ENCODE data around the gene MGME1.

MGME1 gene

GRCh38 chr20:18030020-18030419 is 61.2 kb downstream of the MGME1 start:
- no peak for DNase-seq

GRCh38 chr20:18031050-18031449 is 62.2 kb downstream of the MGME1 start:
- DNase-seq, result no peak

- DNase-seq, result no peak
Measured at GRCh38 chr20:18031888-18032509, 63.2 kb downstream of the MGME1 start.

GRCh38 chr20:18032977-18033892 is 64.4 kb downstream of the MGME1 start:
- DNase-seq, result peak; percentile 44

- DNase-seq, result peak; percentile 78
Measured at GRCh38 chr20:18034039-18034438, 65.2 kb downstream of the MGME1 start.

GRCh38 chr20:18039063-18039462 is 70.2 kb downstream of the MGME1 start:
- no peak for DNase-seq

All from eye (tissue), 1 donor.